Measurements from ENCODE around the gene LARP4. TPM values are rescaled to one million over a fixed set of nuclear protein-coding genes. Genes with fewer than 3 reads are reported as not detected.

Gene LARP4
- total RNA-seq, 1 experiment from 2014 or later = 78.8 TPM

- no peak for DNase-seq (ENCODE audit: unreplicated experiment)
- intact Hi-C loops (cut with micrococcal nuclease) = loop anchor here (1.0 to 5.0 kb wide), 2 partner anchors 73 to 178 kb away; no protein-coding TSS in a partner anchor
- H3K27ac Mint-ChIP-seq (ENCODE audit: low read depth, unreplicated experiment) = peak overlapping the region; percentile 89
- H3K9me3 Mint-ChIP-seq (ENCODE audit: unreplicated experiment) = no peaks in the 10 kb centered on the region
- no peaks in the 10 kb centered on the region for H3K27me3 Mint-ChIP-seq (ENCODE audit: insufficient read depth, unreplicated experiment)
- H3K4me1 Mint-ChIP-seq (ENCODE audit: insufficient read depth, unreplicated experiment) = peaks cover 7% of the 10 kb centered on the region
- peaks cover 7% of the 10 kb centered on the region for H3K36me3 Mint-ChIP-seq (ENCODE audit: insufficient read depth, unreplicated experiment)
- no peak for TF ChIP-seq CTCF (IDR thresholded peaks at IDR 0.05; ENCODE audit: unreplicated experiment)
- TSS peak; percentile 100 for BruUV-seq (replicated peaks)
- ChIA-PET CTCF (interaction anchor here (0.7 kb wide), 1 partner anchor 881 kb away, joined by 3 read pairs; no protein-coding TSS in a partner anchor), POLR2A (interaction anchor here (0.5 to 6.6 kb wide), 14 partner anchors 11 to 557 kb away, joined by 3 to 80 read pairs (median 9); partner anchors contain the start of genes BCDIN3D, COX14 and LIMA1)
- peak overlapping the region; percentile 97 for H3K4me3 Mint-ChIP-seq (ENCODE audit: unreplicated experiment)
Measured at GRCh38 chr12:50400104-50400637, 514 bp upstream of the LARP4 start.

GRCh38 chr12:50401500-50402081 lies 906 bp downstream of the LARP4 start:
- Mint-ChIP-seq H3K27me3 (ENCODE audit: insufficient read depth, unreplicated experiment) (no peaks in the 10 kb centered on the region), H3K9me3 (ENCODE audit: unreplicated experiment) (no peaks in the 10 kb centered on the region), H3K27ac (ENCODE audit: low read depth, unreplicated experiment) (peak overlapping the region; percentile 89), H3K4me3 (ENCODE audit: unreplicated experiment) (peak overlapping the region; percentile 97), H3K36me3 (ENCODE audit: insufficient read depth, unreplicated experiment) (peaks cover 7% of the 10 kb centered on the region), H3K4me1 (ENCODE audit: insufficient read depth, unreplicated experiment) (peaks cover 7% of the 10 kb centered on the region)
- peak; percentile 49 for DNase-seq (ENCODE audit: unreplicated experiment)
- ChIA-PET CTCF (interaction anchor here (0.6 to 0.8 kb wide), 2 partner anchors 31 to 269 kb away, joined by 3 to 5 read pairs; no protein-coding TSS in a partner anchor), POLR2A (interaction anchor here (0.6 to 6.6 kb wide), 24 partner anchors 8 to 385 kb away, joined by 3 to 80 read pairs (median 6); partner anchors contain the start of genes ATF1, CERS5, COX14 and LIMA1)
- TSS peak; percentile 37 for BruUV-seq (replicated peaks)
- intact Hi-C loops (cut with micrococcal nuclease) = loop anchor here (5.0 kb wide), 1 partner anchor 74 kb away; no protein-coding TSS in a partner anchor
- no peak for TF ChIP-seq CTCF (IDR thresholded peaks at IDR 0.05; ENCODE audit: unreplicated experiment)

GRCh38 chr12:50402264-50403000 lies 1.7 kb downstream of the LARP4 start:
- Mint-ChIP-seq H3K4me3 (ENCODE audit: unreplicated experiment) (peak overlapping the region; percentile 97), H3K4me1 (ENCODE audit: insufficient read depth, unreplicated experiment) (peaks cover 7% of the 10 kb centered on the region), H3K9me3 (ENCODE audit: unreplicated experiment) (no peaks in the 10 kb centered on the region), H3K27ac (ENCODE audit: low read depth, unreplicated experiment) (peak overlapping the region; percentile 89), H3K27me3 (ENCODE audit: insufficient read depth, unreplicated experiment) (no peaks in the 10 kb centered on the region), H3K36me3 (ENCODE audit: insufficient read depth, unreplicated experiment) (peaks cover 7% of the 10 kb centered on the region)
- ChIA-PET CTCF (interaction anchor here (0.6 to 1.0 kb wide), 5 partner anchors 10 to 1049 kb away, joined by 3 read pairs; no protein-coding TSS in a partner anchor), POLR2A (interaction anchor here (0.6 to 6.6 kb wide), 26 partner anchors 9 to 385 kb away, joined by 3 to 80 read pairs (median 4); partner anchors contain the start of genes ATF1, CERS5, COX14 and LIMA1)
- no peak for DNase-seq (ENCODE audit: unreplicated experiment)
- intact Hi-C loops (cut with micrococcal nuclease) = loop anchor here (5.0 kb wide), 1 partner anchor 75 kb away; no protein-coding TSS in a partner anchor
- TF ChIP-seq CTCF (IDR thresholded peaks at IDR 0.05; ENCODE audit: unreplicated experiment) = no peak
- no TSS peak for BruUV-seq (replicated peaks)

All from MCF 10A (cell line).